ENCODE measurements around the gene SPON1. TPM values are rescaled to one million over a fixed set of nuclear protein-coding genes. Genes with fewer than 3 reads are reported as not detected.
A peak's percentile ranks its signal among the peaks of the same experiment; 100 is the strongest.

Gene SPON1
- total RNA-seq, 1 experiment from 2014 or later: 6.4 TPM

- ChIA-PET CTCF (interaction anchor here (1.2 kb wide), 1 partner anchor 71 kb away, joined by 5 read pairs; no protein-coding TSS in a partner anchor), POLR2A (no interaction called here)
- no peak for TF ChIP-seq FOXP4 (CRISPR knock-in tag; IDR thresholded peaks at IDR 0.05)
- TF ChIP-seq TEAD4 (CRISPR knock-in tag; IDR thresholded peaks at IDR 0.05): no peak
- TF ChIP-seq CREB1 (CRISPR knock-in tag; IDR thresholded peaks at IDR 0.05): no peak
- no peak for TF ChIP-seq ATF1 (CRISPR knock-in tag; IDR thresholded peaks at IDR 0.05)
- no peak for TF ChIP-seq SMAD4 (CRISPR knock-in tag; IDR thresholded peaks at IDR 0.05)
- TF ChIP-seq ZNF317 (CRISPR knock-in tag; IDR thresholded peaks at IDR 0.05; ENCODE audit: borderline replicate concordance, low read depth): no peak
- TF ChIP-seq ZSCAN18 (CRISPR knock-in tag; IDR thresholded peaks at IDR 0.05): no peak
- no peak for TF ChIP-seq EMX1 (CRISPR knock-in tag; IDR thresholded peaks at IDR 0.05)
- TF ChIP-seq RORB (CRISPR knock-in tag; IDR thresholded peaks at IDR 0.05): no peak
- TF ChIP-seq FOXJ3 (CRISPR knock-in tag; IDR thresholded peaks at IDR 0.05; ENCODE audit: borderline replicate concordance): no peak
- TF ChIP-seq ARID4B (CRISPR knock-in tag; IDR thresholded peaks at IDR 0.05; ENCODE audit: borderline replicate concordance): no peak
- no peak for TF ChIP-seq ETV6 (CRISPR knock-in tag; IDR thresholded peaks at IDR 0.05)
- TF ChIP-seq JAZF1 (CRISPR knock-in tag; IDR thresholded peaks at IDR 0.05): no peak
- TF ChIP-seq ZNF263 (CRISPR knock-in tag; IDR thresholded peaks at IDR 0.05; ENCODE audit: low read depth): no peak
- TF ChIP-seq SMAD3 (CRISPR knock-in tag; IDR thresholded peaks at IDR 0.05; ENCODE audit: borderline replicate concordance): no peak
- H3K36me3 Mint-ChIP-seq: no peaks in the 10 kb centered on the region
- no peaks in the 10 kb centered on the region for H3K9me3 Mint-ChIP-seq
- no peak overlapping the region for H3K27ac Mint-ChIP-seq
- no peak overlapping the region for H3K4me3 Mint-ChIP-seq
- DNase-seq (ENCODE audit: low spot score) (no peak), ATAC-seq (no peak)
- H3K4me1 Mint-ChIP-seq: peaks cover 2% of the 10 kb centered on the region
- no peaks in the 10 kb centered on the region; the same call in 1 of the 2 replicates for H3K27me3 Mint-ChIP-seq (ENCODE audit: low read depth)
These were observed 256.2 kb downstream of the SPON1 start for GRCh38 chr11:14218728-14219127.

- no peak overlapping the region for H3K4me3 Mint-ChIP-seq
- H3K27me3 Mint-ChIP-seq (ENCODE audit: low read depth): no peaks in the 10 kb centered on the region; the same call in 1 of the 2 replicates
- ChIA-PET CTCF (no interaction called here), POLR2A (interaction anchor here (0.7 kb wide), 1 partner anchor 245 kb away, joined by 3 read pairs; no protein-coding TSS in a partner anchor)
- peaks cover 4% of the 10 kb centered on the region; the same call in 1 of the 2 replicates for H3K36me3 Mint-ChIP-seq
- peak; percentile 20; the same call in 1 of the 2 replicates for ATAC-seq
- H3K27ac Mint-ChIP-seq: no peak overlapping the region
- peaks cover 21% of the 10 kb centered on the region for H3K4me1 Mint-ChIP-seq
- peaks cover 5% of the 10 kb centered on the region for H3K9me3 Mint-ChIP-seq
- no peak for DNase-seq (ENCODE audit: low spot score)
- no peak for TF ChIP-seq NFYB (CRISPR knock-in tag; conservative IDR thresholded peaks at IDR 0.05; ENCODE audit: low read depth)
- no peak for TF ChIP-seq PREB (CRISPR knock-in tag; IDR thresholded peaks at IDR 0.05; ENCODE audit: borderline replicate concordance)
- no peak for TF ChIP-seq ZBTB43 (CRISPR knock-in tag; IDR thresholded peaks at IDR 0.05)
These were observed 261.2 kb downstream of the SPON1 start for GRCh38 chr11:14223636-14224288.
